ENCODE results near the gene PPFIBP2.

PPFIBP2 gene

GRCh38 chr11:7551571-7551970 lies 37.8 kb downstream of the PPFIBP2 start:
- no peak for DNase-seq (ENCODE audit: low read depth)

GRCh38 chr11:7552666-7553065 lies 38.9 kb downstream of the PPFIBP2 start:
- no peak for DNase-seq (ENCODE audit: low read depth)

- DNase-seq (ENCODE audit: low read depth): no peak
Measured at GRCh38 chr11:7555052-7555699, 41.4 kb downstream of the PPFIBP2 start.

- DNase-seq (ENCODE audit: low read depth): no peak
Measured at GRCh38 chr11:7558046-7558445, 44.2 kb downstream of the PPFIBP2 start.

GRCh38 chr11:7559398-7560283 lies 45.8 kb downstream of the PPFIBP2 start:
- no peak for DNase-seq (ENCODE audit: low read depth)

- DNase-seq (ENCODE audit: low read depth): no peak
Measured at GRCh38 chr11:7561562-7561961, 47.8 kb downstream of the PPFIBP2 start.

GRCh38 chr11:7563281-7563680 lies 49.5 kb downstream of the PPFIBP2 start:
- DNase-seq (ENCODE audit: low read depth): no peak

- DNase-seq (ENCODE audit: low read depth): no peak
Measured at GRCh38 chr11:7564803-7565202, 51.0 kb downstream of the PPFIBP2 start.

- DNase-seq (ENCODE audit: low read depth): no peak
Measured at GRCh38 chr11:7567311-7567710, 53.5 kb downstream of the PPFIBP2 start.

- DNase-seq (ENCODE audit: low read depth): no peak
Measured at GRCh38 chr11:7569044-7569443, 55.2 kb downstream of the PPFIBP2 start.

GRCh38 chr11:7570241-7570640 lies 56.4 kb downstream of the PPFIBP2 start:
- DNase-seq (ENCODE audit: low read depth): no peak

- no peak for DNase-seq (ENCODE audit: low read depth)
Measured at GRCh38 chr11:7570938-7571521, 57.2 kb downstream of the PPFIBP2 start.

- DNase-seq (ENCODE audit: low read depth): no peak
Measured at GRCh38 chr11:7571640-7572000, 57.8 kb downstream of the PPFIBP2 start.

GRCh38 chr11:7572001-7572712 lies 58.4 kb downstream of the PPFIBP2 start:
- no peak for DNase-seq (ENCODE audit: low read depth)

GRCh38 chr11:7573193-7573557 lies 59.4 kb downstream of the PPFIBP2 start:
- DNase-seq (ENCODE audit: low read depth): no peak

GRCh38 chr11:7573558-7574296 lies 59.9 kb downstream of the PPFIBP2 start:
- no peak for DNase-seq (ENCODE audit: low read depth)

- DNase-seq (ENCODE audit: low read depth): no peak
Measured at GRCh38 chr11:7574491-7575130, 60.8 kb downstream of the PPFIBP2 start.

- no peak for DNase-seq (ENCODE audit: low read depth)
Measured at GRCh38 chr11:7575841-7576725, 62.3 kb downstream of the PPFIBP2 start.

GRCh38 chr11:7576726-7577290 lies 63.0 kb downstream of the PPFIBP2 start:
- no peak for DNase-seq (ENCODE audit: low read depth)
